GM21447 (cell line): ENCODE results near the gene MTREX.
A peak's percentile ranks its signal among the peaks of the same experiment; 100 is the strongest.

Experiments
- ATAC-seq: cut with Tn5 transposase; IDR thresholded peaks from one replicate; pipeline ENCODE4 v1.9.1; 2021; ENCODE audit not compliant: unreplicated experiment

The MTREX gene

DNA sequence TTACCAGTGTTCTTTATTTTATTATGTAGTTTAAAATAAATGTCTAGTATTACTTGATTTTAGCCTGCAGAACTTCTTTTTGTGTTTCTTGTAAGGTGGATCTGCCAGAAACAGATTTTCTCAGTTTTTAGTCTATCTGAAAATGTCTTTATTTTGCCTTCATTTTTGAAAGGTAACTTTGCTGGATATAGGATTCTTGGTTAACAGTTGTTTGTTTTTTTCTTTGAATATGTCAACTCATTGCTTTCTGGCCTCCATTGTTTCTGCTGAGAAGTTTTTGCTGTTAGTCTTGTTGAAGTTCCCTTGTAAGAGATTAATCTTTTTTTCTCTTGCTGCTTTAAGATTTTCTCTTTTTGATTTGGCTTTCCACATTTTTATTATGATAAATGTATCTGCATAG is 75.5 kb downstream of the MTREX start:
- ATAC-seq = no peak

DNA sequence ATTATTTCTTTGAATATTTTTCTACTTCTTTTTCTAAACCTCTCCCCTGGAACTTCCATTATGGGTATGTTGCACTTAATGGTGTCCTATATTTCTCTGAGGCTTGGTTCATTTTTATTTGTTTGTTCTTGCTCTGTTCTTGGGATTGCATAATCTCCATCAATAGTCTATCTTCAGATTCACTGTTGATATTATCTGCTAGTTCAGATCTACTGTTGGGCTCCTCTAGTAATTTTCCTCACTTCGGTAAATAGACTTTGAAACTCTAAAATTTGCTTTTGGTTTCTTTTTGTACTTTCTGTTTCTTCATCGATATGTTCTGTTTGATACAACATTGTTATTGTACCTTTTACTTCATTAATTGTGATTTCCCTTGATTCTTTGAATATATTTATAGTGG is 76.3 kb downstream of the MTREX start:
- no peak for ATAC-seq

DNA sequence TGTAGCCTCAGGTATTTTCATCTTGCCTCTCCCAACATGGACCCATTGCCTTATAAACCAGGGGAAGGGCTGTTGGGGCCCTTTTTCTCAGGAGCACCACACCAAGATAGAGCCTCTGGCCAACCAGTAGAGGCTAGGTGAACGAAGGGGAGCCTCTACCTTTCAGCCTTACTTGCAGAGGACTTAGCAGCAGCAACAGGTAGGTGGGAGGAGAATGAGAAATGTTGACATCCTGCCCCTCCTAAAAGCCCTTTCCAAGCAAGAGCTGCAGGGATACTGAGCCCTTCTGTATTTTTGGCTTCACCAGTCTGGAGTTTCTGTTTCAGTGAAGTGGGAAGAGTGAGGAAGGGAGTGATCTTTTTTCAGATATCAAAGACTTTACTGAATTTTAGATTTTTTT is 77.4 kb downstream of the MTREX start:
- no peak for ATAC-seq

DNA sequence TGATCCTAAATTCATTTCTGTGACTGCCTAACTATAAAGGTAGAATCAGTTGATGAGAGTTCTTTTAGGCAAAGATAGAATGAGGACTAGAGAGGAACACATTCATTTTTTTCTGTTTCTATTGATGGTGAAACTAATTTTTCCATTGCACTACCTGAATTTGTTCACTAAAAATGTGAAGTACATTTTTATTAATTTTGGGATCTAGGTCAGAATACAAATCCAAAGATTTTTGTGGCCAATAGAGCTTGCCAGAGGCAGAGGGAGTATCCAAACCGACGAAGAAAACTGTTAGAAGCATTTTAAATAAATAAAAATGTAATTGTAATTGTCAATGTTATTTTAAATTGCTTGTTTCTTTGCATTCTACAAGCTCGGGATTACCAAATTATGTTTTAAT is 78.1 kb downstream of the MTREX start:
- ATAC-seq = no peak

DNA sequence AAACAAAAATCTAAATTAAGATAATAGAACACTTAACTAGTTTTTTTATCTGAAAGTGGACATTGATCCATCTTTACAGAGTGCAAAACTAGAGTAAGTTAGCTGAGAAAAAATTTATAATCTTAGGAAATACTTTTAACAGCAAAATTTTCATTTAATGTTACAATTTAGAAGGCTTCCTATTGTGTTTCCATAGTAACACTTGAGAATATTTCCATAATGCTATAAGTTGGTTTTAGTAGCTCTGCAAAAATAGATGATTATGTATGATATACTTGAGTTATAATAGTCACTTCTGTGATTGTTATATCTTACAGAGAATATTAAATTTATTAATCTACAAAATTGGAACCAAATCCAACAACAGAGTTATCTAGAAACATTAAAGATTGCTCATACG is 78.6 kb downstream of the MTREX start:
- no peak for ATAC-seq

DNA sequence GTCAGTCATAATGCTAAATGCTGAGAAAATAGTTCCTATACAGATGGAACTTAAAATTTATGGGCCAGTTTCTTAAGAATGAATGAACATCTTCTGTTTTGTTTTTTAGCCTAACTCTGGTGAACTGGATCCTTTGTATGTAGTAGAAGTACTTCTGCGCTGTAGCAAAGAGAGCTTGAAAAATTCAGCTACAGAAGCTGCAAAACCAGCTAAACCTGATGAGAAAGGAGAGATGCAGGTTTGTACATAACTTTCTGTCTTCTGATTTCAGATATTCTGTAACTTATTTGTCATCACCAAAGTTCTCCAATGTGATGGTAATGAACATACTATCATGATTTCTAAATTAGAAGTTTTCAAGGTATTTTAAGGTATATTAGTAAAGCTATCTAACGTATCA is 80.1 kb downstream of the MTREX start:
- ATAC-seq = no peak

DNA sequence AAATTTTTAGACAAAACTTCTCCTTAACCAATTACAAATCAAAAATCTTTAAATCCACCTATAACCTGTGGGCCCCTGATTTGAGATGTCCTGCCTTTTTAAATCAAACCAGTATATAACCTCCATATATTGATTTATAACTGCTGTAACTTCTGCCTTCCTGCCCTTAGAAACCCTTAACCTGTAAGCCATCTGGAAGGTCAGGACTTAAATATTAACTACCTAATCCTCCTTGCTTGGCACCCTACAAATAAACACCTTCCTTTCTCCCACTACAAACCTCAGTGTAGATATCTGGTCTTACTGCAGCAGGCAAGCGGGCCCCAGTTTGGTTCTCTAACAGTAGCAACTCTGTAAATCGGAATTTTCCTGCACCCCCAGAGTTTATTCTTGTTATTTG is 83.9 kb downstream of the MTREX start:
- no peak for ATAC-seq

DNA sequence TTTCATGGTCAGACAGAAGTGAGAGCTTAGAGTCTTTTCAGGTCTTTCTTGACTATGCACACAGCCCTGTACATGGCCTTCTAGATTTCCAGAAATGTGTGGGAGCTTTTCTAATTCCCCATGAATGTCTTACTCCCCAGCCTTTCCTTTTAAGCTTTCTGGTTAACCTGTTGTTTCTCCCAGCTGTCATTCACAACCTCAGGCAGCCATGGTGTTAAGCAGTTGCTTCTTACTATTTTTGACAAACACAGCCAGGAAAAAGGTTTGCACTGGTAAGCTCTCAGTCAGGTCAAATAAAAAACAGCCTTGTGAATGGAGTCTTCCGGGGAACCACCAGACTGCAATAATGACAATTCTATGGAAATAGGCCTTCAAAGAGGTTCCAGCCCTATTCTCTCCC is 84.9 kb downstream of the MTREX start:
- no peak for ATAC-seq

DNA sequence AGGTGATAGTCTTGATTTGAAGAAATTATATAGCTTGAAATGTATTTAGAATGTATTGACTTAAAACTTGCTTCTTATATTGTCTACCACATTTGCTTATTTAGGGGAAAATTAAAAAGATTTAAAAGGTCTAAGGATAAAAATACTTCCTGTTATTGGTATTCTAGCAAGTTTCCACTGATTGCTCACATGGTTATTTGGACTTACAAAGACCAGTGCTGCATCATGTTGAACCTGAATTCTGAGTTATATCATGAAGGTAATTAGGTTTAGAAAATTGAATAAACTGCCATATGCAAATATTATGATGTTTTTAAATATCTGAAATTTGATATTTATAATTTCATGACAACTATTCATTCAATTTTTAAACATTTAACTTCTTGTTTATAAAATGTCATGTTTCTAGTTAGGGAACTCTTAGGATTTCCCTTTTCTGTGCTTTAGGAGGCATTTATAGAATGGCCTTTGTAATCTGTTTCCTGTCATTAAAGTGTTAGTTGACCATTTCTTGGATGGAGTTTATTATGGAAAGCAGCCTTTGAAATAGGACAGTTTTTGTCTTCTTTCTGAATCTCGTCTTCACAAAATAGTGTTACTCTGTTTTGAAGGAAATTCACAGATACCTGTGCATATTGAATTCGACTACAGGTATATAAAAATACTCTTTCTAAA is 85.8 kb downstream of the MTREX start:
- no peak for ATAC-seq

DNA sequence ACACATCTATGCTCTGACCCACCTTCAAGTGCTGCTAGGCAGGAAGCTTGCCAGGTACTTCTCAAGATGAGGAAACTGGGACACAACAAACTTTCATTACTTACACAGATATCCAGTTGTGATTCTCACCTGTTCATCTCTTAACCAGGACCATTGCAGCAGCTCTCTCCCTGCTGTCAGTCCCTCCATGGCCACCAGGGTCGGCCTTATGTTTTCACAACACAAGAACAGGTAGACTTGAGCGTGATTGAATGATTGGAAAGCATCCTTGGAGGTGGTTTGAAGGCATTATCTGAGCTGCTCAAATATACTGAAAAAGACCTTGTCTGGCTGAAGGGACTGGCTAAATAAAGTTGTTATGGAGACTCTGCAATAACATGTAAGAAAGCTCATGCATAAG is 94.4 kb downstream of the MTREX start:
- no peak for ATAC-seq

DNA sequence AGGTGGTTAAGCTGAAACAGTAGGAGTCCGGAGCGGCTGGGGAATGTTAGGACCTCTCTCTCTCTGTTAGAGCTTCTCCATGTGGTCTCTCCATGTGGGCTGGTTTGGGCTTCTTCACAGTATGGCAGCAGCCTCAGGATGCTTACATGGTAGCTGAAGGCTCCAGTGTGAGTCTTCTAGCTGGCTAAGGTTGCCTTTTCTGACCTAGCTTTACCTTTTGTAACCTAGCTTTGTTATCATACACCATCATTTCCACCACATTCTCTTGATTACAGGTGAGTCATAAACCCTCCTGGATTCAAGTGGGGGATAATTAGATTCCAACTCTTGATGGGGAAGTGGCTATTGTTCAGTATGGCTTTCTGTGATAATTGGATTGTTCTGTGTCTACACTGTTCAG is 98.5 kb downstream of the MTREX start:
- no peak for ATAC-seq

DNA sequence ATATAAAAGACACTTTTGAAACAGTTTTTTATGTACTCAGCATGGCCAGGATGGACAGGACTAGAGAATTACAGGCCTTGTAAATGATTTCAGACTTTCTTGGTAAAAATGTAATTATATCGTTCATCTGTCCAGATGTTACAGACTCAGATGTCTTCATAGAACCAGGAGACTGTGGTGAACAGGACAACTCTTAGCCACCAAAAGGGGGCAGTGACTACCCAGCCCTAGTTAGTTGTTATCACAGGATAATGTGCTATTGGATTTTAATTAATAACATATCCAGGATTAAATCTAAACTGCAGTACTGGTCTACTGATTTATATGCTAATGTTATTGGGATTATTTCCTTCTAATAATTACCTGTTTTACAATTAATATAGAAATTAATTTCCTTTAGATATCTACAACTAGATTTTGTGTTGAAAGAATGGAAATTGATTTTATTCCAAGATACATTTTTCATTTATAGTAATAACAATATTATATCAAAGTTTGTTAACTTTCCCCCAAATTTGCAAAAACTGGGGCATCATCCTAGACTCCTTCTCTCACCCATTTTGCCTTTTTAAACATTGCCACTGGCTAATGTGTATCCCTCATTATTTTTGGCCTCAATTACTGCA is 99.4 kb downstream of the MTREX start:
- ATAC-seq = no peak

DNA sequence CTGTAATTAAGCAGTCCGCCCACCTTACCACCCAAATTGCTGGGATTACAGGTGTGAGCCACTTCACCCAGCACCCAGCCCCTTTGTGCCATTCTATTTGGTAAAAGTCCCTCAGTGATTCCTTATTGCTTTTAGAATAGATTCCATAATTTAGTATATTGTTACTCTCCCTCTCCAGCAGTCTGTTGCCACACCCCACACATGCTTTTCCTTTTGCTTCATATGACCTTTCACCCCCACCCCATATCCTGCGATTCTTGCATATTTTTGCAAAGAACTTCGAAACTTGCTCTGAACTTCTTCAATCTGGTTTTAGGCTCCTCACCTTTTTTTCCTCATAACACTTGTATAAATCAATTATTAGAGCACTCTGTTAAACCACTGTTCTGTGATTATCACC is 100.2 kb downstream of the MTREX start:
- no peak for ATAC-seq

DNA sequence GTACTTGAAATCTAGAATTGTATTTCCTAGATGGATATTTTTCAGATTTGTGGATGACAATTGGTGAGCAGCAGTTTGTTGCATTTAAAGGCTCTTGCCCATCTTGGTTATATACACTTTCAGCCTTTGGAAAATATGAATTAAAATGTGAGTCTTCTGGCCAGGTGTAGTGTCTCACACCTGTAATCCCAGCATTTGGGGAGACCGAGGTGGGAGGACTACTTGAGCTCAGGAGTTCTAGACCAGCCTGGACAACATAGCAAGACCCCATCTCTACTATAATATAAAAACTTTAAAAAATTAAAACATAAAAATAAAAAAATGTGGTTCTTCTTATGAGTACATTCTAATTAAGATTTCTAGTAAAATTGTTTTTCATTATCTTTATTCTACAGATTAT is 102.0 kb downstream of the MTREX start:
- no peak for ATAC-seq

DNA sequence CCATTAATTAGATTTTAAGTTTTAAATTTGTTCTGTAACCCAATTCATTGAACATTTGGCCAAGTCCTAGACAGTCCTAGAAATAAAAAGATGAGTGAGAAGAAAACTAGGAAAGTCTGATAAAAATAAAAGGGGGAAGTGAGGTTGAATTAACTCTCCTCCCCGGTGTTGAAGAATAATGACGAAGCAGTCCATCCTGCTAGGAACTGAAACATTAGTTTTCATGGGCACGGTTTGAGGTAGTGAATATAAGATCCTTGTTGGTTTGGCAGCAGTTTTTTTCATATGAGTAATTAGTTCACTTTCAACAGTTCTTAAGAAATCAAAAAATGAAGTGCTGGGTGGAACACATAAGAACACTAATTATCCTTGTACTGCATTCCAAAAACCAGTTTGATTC is 103.1 kb downstream of the MTREX start:
- no peak for ATAC-seq

DNA sequence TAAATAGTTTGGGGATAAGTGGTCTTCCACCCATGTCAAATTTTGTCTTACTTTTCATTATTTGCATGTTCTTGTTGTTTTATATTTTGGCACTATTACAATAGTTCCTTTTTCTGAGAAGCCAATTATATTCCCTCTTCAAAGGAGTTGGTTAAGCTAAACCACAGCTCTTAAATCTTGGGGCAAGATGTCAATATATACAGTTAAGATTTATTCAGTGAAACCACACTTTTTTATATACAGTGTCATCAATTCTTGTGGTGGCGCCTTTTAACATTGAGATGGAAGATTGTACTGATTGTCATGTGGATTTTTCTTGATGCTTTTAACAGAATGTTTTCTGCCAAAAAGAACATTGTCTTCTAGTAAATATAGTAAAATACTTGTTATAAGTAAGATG is 104.1 kb downstream of the MTREX start:
- no peak for ATAC-seq

DNA sequence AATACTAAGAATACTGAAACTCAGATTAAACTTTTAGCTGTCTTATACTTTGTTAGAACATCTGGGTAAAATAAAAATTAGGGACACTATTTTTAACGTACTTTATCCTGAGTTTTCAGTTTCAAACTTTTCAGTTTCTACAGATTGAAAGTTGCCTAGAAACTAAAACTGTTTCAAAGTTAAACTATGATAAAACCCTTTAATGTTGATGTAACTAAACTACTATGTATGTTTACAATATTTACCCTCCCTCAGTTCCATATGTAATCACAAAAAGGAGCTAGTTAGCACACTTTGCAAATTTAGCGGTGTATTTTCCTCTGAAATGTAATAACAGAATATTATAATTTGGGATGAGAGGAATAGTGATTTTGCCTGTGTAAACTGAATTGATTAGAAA is 105.9 kb downstream of the MTREX start:
- no peak for ATAC-seq

DNA sequence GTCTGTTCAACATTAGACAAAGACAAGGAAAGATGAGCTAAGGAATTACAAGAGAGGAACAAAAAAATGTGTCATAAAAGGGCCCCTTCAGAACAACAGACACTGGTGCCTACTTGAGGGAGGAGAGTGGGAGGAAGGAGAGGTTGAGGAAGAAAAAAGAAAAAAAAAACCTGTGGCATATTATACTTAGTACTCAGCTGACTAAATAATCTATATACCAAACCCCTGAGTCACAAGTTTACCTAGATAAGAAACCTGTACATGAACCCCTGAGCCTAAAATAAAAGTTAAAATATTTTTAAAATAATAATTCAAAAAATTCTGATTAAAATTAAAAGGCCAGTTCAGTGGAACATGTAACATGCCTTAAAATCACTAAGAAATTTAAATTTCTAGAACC is 107.3 kb downstream of the MTREX start:
- ATAC-seq = no peak

DNA sequence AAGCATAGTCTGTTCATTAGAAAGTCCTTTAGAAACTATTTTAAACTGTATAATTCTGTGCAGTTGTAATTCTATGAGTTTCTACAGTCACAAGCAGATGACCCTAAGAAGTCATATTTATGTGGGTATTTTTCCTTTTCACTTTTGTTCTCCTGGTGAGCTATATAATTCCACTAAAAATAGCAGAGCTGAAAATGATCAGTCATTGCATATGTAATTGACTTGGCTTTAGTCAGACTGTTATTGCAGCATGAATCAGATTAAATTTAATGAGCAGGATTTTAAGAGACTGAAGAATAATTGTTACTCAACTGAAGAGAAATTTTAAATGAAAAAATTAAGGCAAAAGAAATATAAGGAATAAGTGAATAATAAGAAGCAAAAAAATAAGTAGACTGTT is 108.5 kb downstream of the MTREX start:
- ATAC-seq = no peak

DNA sequence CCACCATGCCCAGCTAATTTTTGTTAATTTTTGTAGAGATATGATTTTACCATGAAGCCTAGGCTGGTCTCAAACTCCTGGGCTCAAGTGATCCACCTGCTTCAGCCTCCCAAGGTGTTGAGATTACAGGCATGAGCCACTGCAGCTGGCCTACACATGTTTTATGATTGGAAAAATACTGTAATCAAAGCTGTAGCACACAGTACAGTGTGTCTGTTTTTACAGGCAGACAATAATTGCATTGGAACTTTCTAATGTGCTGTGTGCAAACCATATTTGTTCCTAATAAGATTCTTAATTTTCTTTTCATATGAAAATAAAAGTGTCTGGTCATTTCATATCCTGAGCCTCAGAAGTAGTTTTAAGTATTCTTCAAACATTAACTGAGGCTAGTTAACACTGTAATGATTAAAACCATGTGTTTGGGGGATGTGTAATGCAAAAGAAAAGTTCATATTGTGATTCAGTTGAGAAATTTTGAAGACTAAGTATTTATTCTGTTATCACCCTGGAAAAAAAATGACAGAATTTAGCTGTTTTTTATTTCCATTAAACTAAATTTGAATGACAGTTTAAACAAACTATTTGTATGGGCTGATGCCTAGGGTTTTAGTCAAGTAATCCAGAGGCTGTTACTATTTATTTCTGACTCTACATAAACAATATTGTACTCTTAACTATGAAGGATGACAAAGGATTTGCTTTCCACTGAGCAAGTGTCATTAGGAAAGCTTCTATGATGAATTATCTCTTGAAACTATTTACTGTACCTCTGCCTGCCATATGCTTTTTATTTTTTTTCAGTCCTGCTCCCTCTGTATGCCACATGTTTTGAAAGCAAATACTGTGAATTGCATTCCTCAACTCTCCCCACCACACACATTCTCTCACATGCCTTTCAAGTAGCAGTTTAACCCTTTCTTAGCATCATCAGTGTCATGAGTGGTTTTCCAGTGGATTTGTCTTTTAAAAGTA is 111.5 kb downstream of the MTREX start:
- no peak for ATAC-seq

DNA sequence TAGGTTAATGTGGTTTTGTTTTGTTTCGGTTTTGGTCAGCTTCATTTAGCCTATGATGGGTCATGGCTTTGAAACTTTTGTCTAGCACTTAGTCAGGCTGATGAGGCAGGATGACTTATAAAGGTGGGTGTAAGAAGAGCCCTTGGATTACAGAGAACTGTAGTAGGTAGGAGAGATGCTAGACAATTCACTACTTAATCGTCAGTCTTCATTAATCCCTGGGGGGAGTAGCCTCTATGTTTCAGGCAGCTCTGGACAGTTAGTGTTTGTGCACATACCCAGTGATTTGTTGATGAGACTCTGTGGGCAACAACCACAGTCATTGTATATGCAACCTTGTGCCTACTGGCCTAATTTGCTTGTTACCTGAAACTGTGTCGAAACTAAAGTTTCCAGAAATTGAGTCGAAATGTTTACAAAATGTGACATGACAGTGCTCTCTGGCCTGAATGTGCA is 113.3 kb downstream of the MTREX start:
- ATAC-seq = peak; percentile 94

DNA sequence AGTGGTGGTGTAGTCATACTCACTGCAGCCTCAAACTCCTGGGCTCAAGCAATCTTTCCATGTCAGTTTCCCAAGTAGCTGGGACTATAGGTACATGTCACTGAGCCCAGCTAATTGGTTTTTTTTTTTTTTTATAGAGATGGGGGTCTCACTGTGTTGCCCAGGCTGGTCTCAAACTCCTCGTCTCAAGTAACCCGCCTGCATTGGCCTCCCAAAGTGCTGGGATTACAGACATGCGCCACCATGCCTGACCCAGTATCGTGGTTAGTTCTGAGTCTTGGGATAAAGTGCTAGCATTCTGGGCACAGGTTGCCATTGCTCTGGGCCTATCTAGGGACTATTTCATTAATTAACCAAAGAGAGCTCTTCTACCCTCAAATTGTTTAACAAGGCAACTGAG is 118.7 kb downstream of the MTREX start:
- ATAC-seq = no peak
